22Rv1 (cell line): ENCODE measurements around the gene CAMK1D.

Source experiments
- ZFX ChIP-seq: fragments of 450-650 bp; IDR thresholded peaks from 2 replicates; pipeline ENCODE4 v1.6.1; 2017; ENCODE audit warnings: antibody characterized with exemption, borderline replicate concordance
- TF ChIP-seq, protein P1 (sequence below): fragments of 450-650 bp; IDR thresholded peaks from 2 replicates; pipeline ENCODE4 v1.5.1; 2017; ENCODE audit warnings: mild to moderate bottlenecking

DNA sequence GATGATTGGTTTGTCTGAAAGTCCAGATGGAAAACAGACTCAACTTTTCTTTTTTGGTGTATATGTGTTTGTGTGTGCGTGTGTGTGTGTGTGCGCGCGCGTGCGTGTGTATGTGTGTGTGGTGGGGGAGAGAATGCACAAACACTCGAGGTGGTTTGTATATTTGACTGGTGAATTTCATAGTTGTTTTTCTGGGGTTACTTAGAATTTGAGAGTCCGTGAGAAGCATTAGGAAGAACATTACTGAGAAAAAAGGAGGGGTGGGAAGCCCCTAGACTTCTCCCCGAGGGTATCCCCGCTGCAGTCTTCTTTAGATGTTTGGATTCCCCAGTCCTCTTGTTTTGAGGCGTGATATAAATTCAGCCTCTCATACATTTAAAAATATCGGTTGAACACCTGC lies 6.0 kb downstream of the CAMK1D start:
- TF ChIP-seq, protein P1, sequence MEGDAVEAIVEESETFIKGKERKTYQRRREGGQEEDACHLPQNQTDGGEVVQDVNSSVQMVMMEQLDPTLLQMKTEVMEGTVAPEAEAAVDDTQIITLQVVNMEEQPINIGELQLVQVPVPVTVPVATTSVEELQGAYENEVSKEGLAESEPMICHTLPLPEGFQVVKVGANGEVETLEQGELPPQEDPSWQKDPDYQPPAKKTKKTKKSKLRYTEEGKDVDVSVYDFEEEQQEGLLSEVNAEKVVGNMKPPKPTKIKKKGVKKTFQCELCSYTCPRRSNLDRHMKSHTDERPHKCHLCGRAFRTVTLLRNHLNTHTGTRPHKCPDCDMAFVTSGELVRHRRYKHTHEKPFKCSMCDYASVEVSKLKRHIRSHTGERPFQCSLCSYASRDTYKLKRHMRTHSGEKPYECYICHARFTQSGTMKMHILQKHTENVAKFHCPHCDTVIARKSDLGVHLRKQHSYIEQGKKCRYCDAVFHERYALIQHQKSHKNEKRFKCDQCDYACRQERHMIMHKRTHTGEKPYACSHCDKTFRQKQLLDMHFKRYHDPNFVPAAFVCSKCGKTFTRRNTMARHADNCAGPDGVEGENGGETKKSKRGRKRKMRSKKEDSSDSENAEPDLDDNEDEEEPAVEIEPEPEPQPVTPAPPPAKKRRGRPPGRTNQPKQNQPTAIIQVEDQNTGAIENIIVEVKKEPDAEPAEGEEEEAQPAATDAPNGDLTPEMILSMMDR = no peak
- no peak for TF ChIP-seq ZFX
